Smooth muscle cell (in vitro differentiated cells): ENCODE results near the gene TOMM40L. TPM values are rescaled to one million over a fixed set of nuclear protein-coding genes. Genes with fewer than 3 reads are reported as not detected.

ENCODE experiments used
- DNase-seq: peaks from one replicate; lab custom pipeline; 2025; ENCODE audit not compliant: unreplicated experiment; lab: John Stamatoyannopoulos, UW
- H2AFZ ChIP-seq: fragments of 200-600 bp; sonication (generic); 2 replicates; pipeline ENCODE4 v1.6.0; 2016; ENCODE audit warnings: antibody characterized with exemption, low read depth, mild to moderate bottlenecking
- H3F3A ChIP-seq: fragments of 200-600 bp; sonication (generic); 2 replicates; pipeline ENCODE4 v1.6.0; 2017; ENCODE audit warnings: antibody characterized with exemption, low read depth
- H3K27ac ChIP-seq: fragments of 200-600 bp; sonication (generic); 2 replicates; pipeline ENCODE4 v1.5.1; 2016; ENCODE audit warnings: low read depth, mild to moderate bottlenecking
- H3K27me3 ChIP-seq: fragments of 200-600 bp; sonication (generic); 2 replicates; pipeline ENCODE4 v1.6.1; 2016; ENCODE audit warnings: low read depth, mild to moderate bottlenecking
- H3K36me3 ChIP-seq: fragments of 200-600 bp; sonication (generic); 2 replicates; pipeline ENCODE4 v1.5.1; 2016; ENCODE audit warnings: low read depth
- H3K4me1 ChIP-seq: fragments of 200-600 bp; sonication (generic); 2 replicates; pipeline ENCODE4 v1.5.1; 2016; ENCODE audit warnings: low read depth
- H3K4me2 ChIP-seq: fragments of 200-600 bp; sonication (generic); 2 replicates; pipeline ENCODE4 v1.6.0; 2016; ENCODE audit warnings: mild to moderate bottlenecking
- H3K4me3 ChIP-seq: fragments of 200-600 bp; sonication (generic); 2 replicates; pipeline ENCODE4 v1.5.1; 2016; ENCODE audit warnings: mild to moderate bottlenecking
- H3K79me2 ChIP-seq: fragments of 200-600 bp; sonication (generic); 2 replicates; pipeline ENCODE4 v1.6.0; 2016; ENCODE audit warnings: low read depth, mild to moderate bottlenecking
- H3K9ac ChIP-seq: fragments of 200-600 bp; sonication (generic); 2 replicates; pipeline ENCODE4 v1.6.0; 2016; ENCODE audit warnings: low read depth
- H3K9me3 ChIP-seq: fragments of 200-600 bp; sonication (generic); replicated peaks from 2 replicates; pipeline ENCODE4 v1.5.1; 2016; ENCODE audit warnings: low read depth
- H4K20me1 ChIP-seq: fragments of 200-600 bp; sonication (generic); 2 replicates; pipeline ENCODE4 v1.6.0; 2016; ENCODE audit warnings: low read depth
- WGBS: methylation state at CpG from one replicate; pipeline ENCODE4 v1.1.7; 2016; ENCODE audit warnings: low lambda C conversion rate; 5-methylcytosine and 5-hydroxymethylcytosine counted together
- polyA plus RNA-seq: library from polyadenylated mRNA; unstranded; fragments of >200 nt; fragmentation: Nextera tagmentation; extraction: Ambion mirVana; gene quantifications from 2 replicates; pipeline ENCODE4 v1.2.1, GENCODE V29; 2016
- total RNA-seq: library from RNA; depleted of rRNA; stranded (reverse); fragments of >200 nt; gene quantifications from 2 replicates; pipeline ENCODE4 v1.2.3, GENCODE V29; 2014
- TF ChIP-seq, protein P1 (sequence below): fragments of 200-600 bp; sonication (generic); IDR thresholded peaks from 2 replicates; pipeline ENCODE4 v1.5.1; 2017; ENCODE audit warnings: borderline replicate concordance, mild to moderate bottlenecking, antibody characterized with exemption; ENCODE audit not compliant: insufficient read depth, poor library complexity, severe bottlenecking

Gene TOMM40L
- total RNA-seq (3.3 and 8.6 TPM in 2 replicates), polyA plus RNA-seq (8.3 and 9.0 TPM in 2 replicates)

DNA sequence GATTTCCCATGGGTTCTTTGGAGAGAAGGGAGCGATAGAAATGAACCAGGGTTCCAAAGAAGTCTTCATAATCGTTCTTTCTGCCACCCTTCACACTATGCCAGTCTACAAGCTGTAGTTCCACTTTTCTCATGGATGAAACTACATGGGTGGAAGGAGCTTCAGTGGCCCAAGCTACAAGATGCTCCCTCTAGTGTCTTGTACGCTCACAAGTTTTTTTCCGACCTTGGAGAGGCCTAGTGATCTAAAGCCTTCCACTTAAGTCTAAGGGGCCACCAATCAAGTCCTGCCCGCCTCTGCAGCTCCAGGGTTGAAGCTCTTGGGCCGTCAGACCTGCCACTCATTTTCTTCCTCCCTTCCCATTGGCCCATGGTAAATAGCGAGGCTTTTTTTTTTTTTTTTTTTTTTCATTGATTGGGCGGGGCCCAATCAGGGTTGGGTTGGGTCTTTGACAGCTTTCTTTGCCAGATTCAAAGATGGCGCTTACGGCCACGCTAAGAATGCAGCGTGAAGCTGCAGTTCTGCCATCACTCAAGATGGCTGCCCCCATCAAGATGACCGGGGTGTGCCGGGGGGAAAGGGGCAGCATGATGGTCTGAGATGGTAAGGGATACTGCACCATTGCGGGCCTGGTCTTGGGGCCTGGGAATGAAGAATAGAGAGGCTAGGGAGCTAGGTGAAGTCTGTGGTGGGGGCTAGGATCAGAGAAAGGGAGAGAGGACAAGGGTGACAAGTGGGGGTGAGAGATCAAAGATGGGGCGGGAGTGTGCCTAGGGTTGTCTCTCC, at the start of gene TOMM40L:
Gene TOMM40L, plus strand, starts transcription at position 527 of the 786 bp plus-strand sequence. CDS start 430 bp downstream, outside the sequence.
- WGBS = 8% methylated on average over 16 of the region's 16 CpGs
- Histone ChIP-seq H3K36me3 (no peaks in the 10 kb centered on the region), H3K4me3 (peak within 1 kb of the TSS; percentile 82), H3K79me2 (no peaks in the 10 kb centered on the region), H3K9me3 (no peaks in the 10 kb centered on the region), H3K27me3 (no peaks in the 10 kb centered on the region), H2AFZ (peak within 1 kb of the TSS; percentile 89), H4K20me1 (no peaks in the 10 kb centered on the region), H3K27ac (no peak within 1 kb of the TSS), H3K4me1 (no peaks in the 10 kb centered on the region), H3K4me2 (peak within 1 kb of the TSS; percentile 87), H3K9ac (peak within 1 kb of the TSS; percentile 41), H3F3A (no peaks in the 10 kb centered on the region)
- peak; percentile 74 for DNase-seq
- TF ChIP-seq, protein P1, sequence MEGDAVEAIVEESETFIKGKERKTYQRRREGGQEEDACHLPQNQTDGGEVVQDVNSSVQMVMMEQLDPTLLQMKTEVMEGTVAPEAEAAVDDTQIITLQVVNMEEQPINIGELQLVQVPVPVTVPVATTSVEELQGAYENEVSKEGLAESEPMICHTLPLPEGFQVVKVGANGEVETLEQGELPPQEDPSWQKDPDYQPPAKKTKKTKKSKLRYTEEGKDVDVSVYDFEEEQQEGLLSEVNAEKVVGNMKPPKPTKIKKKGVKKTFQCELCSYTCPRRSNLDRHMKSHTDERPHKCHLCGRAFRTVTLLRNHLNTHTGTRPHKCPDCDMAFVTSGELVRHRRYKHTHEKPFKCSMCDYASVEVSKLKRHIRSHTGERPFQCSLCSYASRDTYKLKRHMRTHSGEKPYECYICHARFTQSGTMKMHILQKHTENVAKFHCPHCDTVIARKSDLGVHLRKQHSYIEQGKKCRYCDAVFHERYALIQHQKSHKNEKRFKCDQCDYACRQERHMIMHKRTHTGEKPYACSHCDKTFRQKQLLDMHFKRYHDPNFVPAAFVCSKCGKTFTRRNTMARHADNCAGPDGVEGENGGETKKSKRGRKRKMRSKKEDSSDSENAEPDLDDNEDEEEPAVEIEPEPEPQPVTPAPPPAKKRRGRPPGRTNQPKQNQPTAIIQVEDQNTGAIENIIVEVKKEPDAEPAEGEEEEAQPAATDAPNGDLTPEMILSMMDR = peak; percentile 43

DNA sequence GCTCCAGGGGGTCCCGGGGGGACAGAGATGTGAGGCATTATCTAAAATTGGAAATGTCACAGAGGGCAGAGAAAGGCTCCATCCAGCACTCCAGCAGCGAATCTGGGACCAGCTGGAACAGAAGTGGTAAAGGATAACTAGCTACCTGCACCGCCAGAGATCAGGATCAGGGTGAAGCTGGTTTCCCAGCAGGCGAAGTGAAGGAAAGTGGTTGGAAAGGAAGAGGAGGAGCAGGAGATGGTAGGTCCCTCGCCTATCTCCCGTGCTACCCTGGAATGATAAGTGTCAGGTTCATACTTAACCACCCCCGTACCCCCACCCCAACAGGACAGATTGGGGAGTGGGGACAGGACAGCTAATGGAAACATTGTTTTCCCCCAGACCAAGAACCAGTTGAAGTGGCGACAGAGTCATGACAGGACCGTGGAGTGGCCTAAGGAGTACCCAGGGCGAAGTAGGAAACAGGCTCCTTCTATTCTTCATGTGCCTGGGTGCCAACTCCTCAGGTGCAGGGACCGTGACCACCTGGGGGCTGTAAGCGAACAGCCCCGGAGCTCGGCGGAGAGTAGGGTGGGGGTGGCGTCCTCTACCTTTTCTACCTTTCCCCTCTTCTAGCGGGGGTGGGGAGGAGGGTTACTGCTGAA, 49.3 kb upstream of the TOMM40L start:
- Histone ChIP-seq H3K9me3 (no peaks in the 10 kb centered on the region), H3K27ac (peak overlapping the region; percentile 63)

DNA sequence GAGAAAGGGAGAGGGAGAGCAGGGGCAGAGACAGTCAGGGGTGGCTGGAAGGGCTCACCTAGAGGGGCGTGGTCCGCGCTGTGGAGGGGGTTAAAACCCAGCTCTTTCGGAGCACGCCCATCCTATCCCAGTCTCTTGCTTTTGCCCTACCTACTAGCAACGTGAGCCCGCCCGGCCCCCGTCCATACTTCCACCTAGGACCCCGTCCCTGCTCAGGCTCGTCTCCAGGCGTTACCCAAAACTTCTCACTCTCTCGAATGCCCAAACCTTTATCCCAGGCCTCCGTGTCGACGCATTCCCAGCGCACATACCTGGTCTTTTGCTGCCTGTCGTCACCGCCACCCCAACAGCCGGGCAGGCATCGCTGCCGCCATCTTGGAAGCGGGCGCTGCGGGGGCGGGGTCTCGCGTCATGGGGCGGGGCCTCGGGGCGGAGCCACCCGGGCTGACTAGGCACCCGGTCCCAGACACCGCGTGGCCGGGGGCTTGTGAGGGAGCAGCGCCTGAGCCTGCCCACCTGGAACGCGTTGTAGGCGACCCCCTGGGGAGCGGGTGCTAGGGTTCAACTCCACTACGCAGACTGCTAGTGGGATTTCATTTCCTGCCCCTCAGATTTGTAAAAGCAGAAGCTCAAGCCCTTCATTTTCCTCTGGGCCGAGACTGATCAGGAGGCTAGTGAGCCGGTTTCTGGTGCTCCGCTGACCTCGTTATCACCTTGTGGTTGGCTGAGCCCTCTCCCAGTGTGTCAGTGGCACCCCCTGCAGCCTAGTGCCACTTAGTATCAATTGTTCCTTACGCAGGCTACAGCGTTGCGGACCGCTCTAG, 48.5 kb upstream of the TOMM40L start, which contains the start of gene B4GALT3:
Gene B4GALT3, minus strand, starts transcription at position 396 of the 824 bp plus-strand sequence. CDS start 1,447 bp downstream, outside the sequence.
- H3K36me3 ChIP-seq = no peaks in the 10 kb centered on the region
- peak within 1 kb of the TSS; percentile 99 for H2AFZ ChIP-seq
- peak within 1 kb of the TSS; percentile 98 for H3K9ac ChIP-seq
- no peaks in the 10 kb centered on the region for H3F3A ChIP-seq
- H3K9me3 ChIP-seq = no peaks in the 10 kb centered on the region
- peak; percentile 83 for DNase-seq
- peak within 1 kb of the TSS; percentile 63 for H3K27ac ChIP-seq
- TF ChIP-seq, protein P1 = peak; percentile 13
- H3K4me1 ChIP-seq = peaks cover 7% of the 10 kb centered on the region
- H4K20me1 ChIP-seq = no peaks in the 10 kb centered on the region
- WGBS = 2% methylated on average over 39 of the region's 50 CpGs
- H3K27me3 ChIP-seq = no peaks in the 10 kb centered on the region
- peak within 1 kb of the TSS; percentile 90 for H3K4me3 ChIP-seq
- peaks cover 10% of the 10 kb centered on the region for H3K79me2 ChIP-seq
- peak within 1 kb of the TSS; percentile 99 for H3K4me2 ChIP-seq

More for the DNA sequence above, 49.3 kb upstream of the TOMM40L start:
- WGBS = 27% methylated on average over 16 of the region's 17 CpGs
- Histone ChIP-seq H3K9ac (peak overlapping the region; percentile 98), H4K20me1 (no peaks in the 10 kb centered on the region), H3K4me3 (peak overlapping the region; percentile 90), H3K4me2 (peak overlapping the region; percentile 99), H3K36me3 (no peaks in the 10 kb centered on the region), H3K27me3 (no peaks in the 10 kb centered on the region), H3F3A (no peaks in the 10 kb centered on the region), H3K79me2 (peaks cover 10% of the 10 kb centered on the region), H2AFZ (peak overlapping the region; percentile 99), H3K4me1 (peaks cover 7% of the 10 kb centered on the region)
- TF ChIP-seq, protein P1 = no peak
- DNase-seq = no peak
